MCF 10A (cell line): ENCODE measurements around the gene ISG15. TPM values are rescaled to one million over a fixed set of nuclear protein-coding genes. Genes with fewer than 3 reads are reported as not detected.
A peak's percentile ranks its signal among the peaks of the same experiment; 100 is the strongest.

Experiments used
- BruUV-seq: library from RNA; stranded (reverse); fragments of 400-500 nt; replicated peaks from 2 replicates; lab custom pipeline; 2021; lab: Mats Ljungman, UMichigan
- CTCF ChIA-PET: fragments of 300-600 bp; sonication (Branson Sonifier 250); formaldehyde crosslinking; extraction: SDS; loops from one replicate; lab custom pipeline; 2021; ENCODE audit warnings: antibody characterized with exemption, inconsistent platforms; lab: Yijun Ruan, JAX
- POLR2A ChIA-PET: fragments of 300-600, 350-650 bp; sonication (Branson Sonifier 250); formaldehyde crosslinking; extraction: SDS; loops from one replicate; lab custom pipeline; 2020; ENCODE audit warnings: antibody characterized with exemption, inconsistent platforms; lab: Yijun Ruan, JAX
- DNase-seq: peaks from one replicate; pipeline ENCODE4 v3.0.0-alpha.2; 2018; ENCODE audit not compliant: unreplicated experiment
- H3K27ac Mint-ChIP-seq: one replicate; pipeline ENCODE4 v1.8.0; 2022; ENCODE audit warnings: mild to moderate bottlenecking, low read depth, mixed read lengths; ENCODE audit not compliant: unreplicated experiment
- H3K27me3 Mint-ChIP-seq: one replicate; pipeline ENCODE4 v1.8.0; 2022; ENCODE audit warnings: mixed read lengths; ENCODE audit not compliant: insufficient read depth, unreplicated experiment
- H3K36me3 Mint-ChIP-seq: one replicate; pipeline ENCODE4 v1.8.0; 2022; ENCODE audit warnings: mild to moderate bottlenecking, moderate library complexity, mixed read lengths; ENCODE audit not compliant: insufficient read depth, unreplicated experiment
- H3K4me1 Mint-ChIP-seq: one replicate; pipeline ENCODE4 v1.8.0; 2022; ENCODE audit warnings: mixed read lengths; ENCODE audit not compliant: insufficient read depth, unreplicated experiment
- H3K4me3 Mint-ChIP-seq: one replicate; pipeline ENCODE4 v1.8.0; 2022; ENCODE audit warnings: mild to moderate bottlenecking, moderate library complexity, mixed read lengths; ENCODE audit not compliant: unreplicated experiment
- H3K9me3 Mint-ChIP-seq: one replicate; pipeline ENCODE4 v1.8.0; 2022; ENCODE audit warnings: mixed read lengths; ENCODE audit not compliant: unreplicated experiment
- CTCF ChIP-seq: fragments of 200-600 bp; IDR thresholded peaks from one replicate; pipeline ENCODE4 v1.8.0; 2022; ENCODE audit warnings: antibody characterized with exemption, mild to moderate bottlenecking; ENCODE audit not compliant: unreplicated experiment
- intact Hi-C: fragments of 100-400 bp; cut with micrococcal nuclease; formaldehyde crosslinking; loops from 2 replicates; pipeline ENCODE4 v1.14.1; 2022
- total RNA-seq: library from RNA; stranded (reverse); gene quantifications from 2 replicates; pipeline ENCODE4 v1.2.3, GENCODE V29; 2022

ISG15 gene
- total RNA-seq, 1 experiment from 2014 or later = 7.4 TPM

DNA sequence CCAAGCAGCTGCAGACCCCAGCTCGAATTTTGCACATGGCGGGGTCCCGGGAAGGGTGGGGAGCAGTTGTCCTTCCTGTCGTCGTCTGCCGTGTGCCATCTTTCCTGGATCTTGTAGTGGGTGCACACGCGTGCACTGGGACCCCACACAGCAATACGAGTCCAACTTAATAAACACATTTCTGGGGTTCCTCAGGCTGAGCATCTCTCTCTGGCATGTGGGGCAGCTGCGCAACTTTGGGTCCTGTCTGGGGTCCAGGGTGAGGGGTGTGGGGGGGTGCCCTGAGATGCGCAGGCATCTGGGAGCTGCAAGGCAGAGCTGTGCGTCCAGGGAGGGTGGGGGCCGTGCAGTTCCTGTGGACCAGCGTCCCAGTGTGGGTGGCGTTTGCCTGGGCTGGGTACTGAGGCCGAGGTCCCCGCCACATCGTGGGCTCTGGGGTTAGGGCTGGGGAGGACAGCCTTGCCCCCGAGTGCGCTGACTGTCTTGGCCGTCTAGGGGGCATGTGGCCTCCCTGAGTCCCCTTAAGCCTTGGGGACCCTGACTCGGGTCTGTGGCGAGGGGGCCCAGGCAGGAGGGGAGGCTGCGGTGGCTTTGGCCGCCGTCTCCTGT, 47.7 kb upstream of the ISG15 start:
- no peak for TF ChIP-seq CTCF
- H3K27me3 Mint-ChIP-seq = no peaks in the 10 kb centered on the region
- peak overlapping the region; percentile 75 for H3K4me3 Mint-ChIP-seq
- intact Hi-C loops = no loop called here
- H3K9me3 Mint-ChIP-seq = no peaks in the 10 kb centered on the region
- no peak overlapping the region for H3K27ac Mint-ChIP-seq
- no peak for DNase-seq
- H3K36me3 Mint-ChIP-seq = peaks cover 11% of the 10 kb centered on the region
- CTCF ChIA-PET = interaction anchor here (0.6 to 1.4 kb wide), 2 partner anchors 10 to 17 kb away, joined by 3 to 7 read pairs; no protein-coding TSS in a partner anchor
- BruUV-seq = no TSS peak
- H3K4me1 Mint-ChIP-seq = peaks cover 4% of the 10 kb centered on the region
- POLR2A ChIA-PET = interaction anchor here (1.8 kb wide), 1 partner anchor 10 kb away, joined by 7 read pairs; no protein-coding TSS in a partner anchor

- Mint-ChIP-seq H3K36me3 (peaks cover 11% of the 10 kb centered on the region), H3K27me3 (no peaks in the 10 kb centered on the region), H3K27ac (peak within 1 kb of the TSS; percentile 77), H3K9me3 (no peaks in the 10 kb centered on the region), H3K4me3 (peak within 1 kb of the TSS; percentile 75), H3K4me1 (peaks cover 4% of the 10 kb centered on the region)
- peak; percentile 79 for DNase-seq
- ChIA-PET POLR2A (interaction anchor here (0.5 to 1.8 kb wide), 8 partner anchors 10 to 61 kb away, joined by 3 to 11 read pairs (median 6); no protein-coding TSS in a partner anchor), CTCF (interaction anchor here (0.6 to 1.9 kb wide), 3 partner anchors 10 to 61 kb away, joined by 5 to 7 read pairs (median 6); no protein-coding TSS in a partner anchor)
- BruUV-seq = TSS peak; percentile 82
- TF ChIP-seq CTCF = no peak
- intact Hi-C loops = no loop called here
Measured at GRCh38 chr1:966135-966703, 47.1 kb upstream of the ISG15 start, which contains the start of gene PLEKHN1. PLEKHN1 (plus strand) TSS chr1:966482; CDS start chr1:966532, 50 bp downstream.

DNA sequence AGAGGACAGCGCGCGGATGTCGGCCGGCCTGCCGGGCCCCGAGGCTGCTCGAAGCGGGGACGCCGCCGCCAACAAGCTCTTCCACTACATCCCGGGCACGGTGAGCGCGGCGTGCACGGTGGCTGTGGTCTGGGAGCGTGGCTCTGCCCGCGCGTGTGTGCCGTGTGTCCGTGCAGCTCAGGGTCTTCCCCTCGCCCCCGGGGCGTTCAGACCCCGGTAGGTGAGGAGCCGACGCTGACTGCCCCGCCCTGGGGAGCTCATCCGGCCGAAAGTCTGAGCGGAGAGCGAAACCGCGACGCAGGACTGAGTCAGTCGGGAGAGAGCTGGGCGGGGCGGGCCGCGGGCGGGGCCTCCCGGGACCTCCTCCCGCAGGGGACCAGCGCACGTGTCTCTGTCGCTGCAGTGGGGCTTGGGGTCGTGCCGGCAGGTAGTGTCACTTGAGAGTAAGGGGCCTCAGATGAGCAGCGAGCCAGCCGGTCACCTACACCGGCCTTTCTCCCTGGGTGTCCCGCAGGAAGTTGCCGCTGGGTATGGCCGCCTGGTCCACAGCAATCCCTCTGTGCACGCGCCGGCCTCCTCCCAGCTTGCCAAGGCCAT, 46.5 kb upstream of the ISG15 start:
- ChIA-PET CTCF (interaction anchor here (0.6 to 1.9 kb wide), 5 partner anchors 9 to 97 kb away, joined by 4 to 7 read pairs (median 5); no protein-coding TSS in a partner anchor), POLR2A (interaction anchor here (0.5 to 1.8 kb wide), 11 partner anchors 8 to 62 kb away, joined by 3 to 11 read pairs (median 5); partner anchors contain the start of gene NOC2L)
- no peak for TF ChIP-seq CTCF
- Mint-ChIP-seq H3K4me1 (peaks cover 4% of the 10 kb centered on the region), H3K27me3 (no peaks in the 10 kb centered on the region), H3K27ac (peak overlapping the region; percentile 77), H3K36me3 (peaks cover 11% of the 10 kb centered on the region), H3K4me3 (peak overlapping the region; percentile 75), H3K9me3 (no peaks in the 10 kb centered on the region)
- intact Hi-C loops = no loop called here
- BruUV-seq = no TSS peak
- DNase-seq = peak; percentile 85
